Eye (tissue), 1 donor: ENCODE measurements around the gene GPS1.

Experiments used
- DNase-seq: peaks from one replicate; pipeline ENCODE4 v3.0.0-alpha.2; 2015

GPS1 gene

GRCh38 chr17:82080048-82080788, 28.5 kb downstream of the GPS1 start:
- DNase-seq: no peak

- DNase-seq: no peak
Observed at GRCh38 chr17:82080789-82081464, 29.2 kb downstream of the GPS1 start.

GRCh38 chr17:82081546-82081945, 29.8 kb downstream of the GPS1 start:
- no peak for DNase-seq

GRCh38 chr17:82081966-82082365, 30.3 kb downstream of the GPS1 start:
- no peak for DNase-seq

- no peak for DNase-seq
Observed at GRCh38 chr17:82082456-82082855, 30.8 kb downstream of the GPS1 start.

- DNase-seq: no peak
Observed at GRCh38 chr17:82083009-82083408, 31.3 kb downstream of the GPS1 start.

- DNase-seq: no peak
Observed at GRCh38 chr17:82083533-82084359, 32.0 kb downstream of the GPS1 start.

GRCh38 chr17:82084373-82085030, 32.8 kb downstream of the GPS1 start:
- DNase-seq: no peak

GRCh38 chr17:82085031-82085861, 33.5 kb downstream of the GPS1 start:
- DNase-seq: no peak

- DNase-seq: no peak
Observed at GRCh38 chr17:82085931-82086764, 34.5 kb downstream of the GPS1 start.

- no peak for DNase-seq
Observed at GRCh38 chr17:82086941-82087906, 35.5 kb downstream of the GPS1 start.

- no peak for DNase-seq
Observed at GRCh38 chr17:82087961-82088837, 36.5 kb downstream of the GPS1 start.

- DNase-seq: no peak
Observed at GRCh38 chr17:82088838-82089722, 37.4 kb downstream of the GPS1 start.

- no peak for DNase-seq
Observed at GRCh38 chr17:82089723-82090548, 38.2 kb downstream of the GPS1 start.

- no peak for DNase-seq
Observed at GRCh38 chr17:82090549-82091263, 39.0 kb downstream of the GPS1 start.
